ENCODE data around the gene EDARADD.
"Not testable (repeated sequence)": the region's sequence is repeated elsewhere in the genome, so short reads cannot be mapped to it uniquely, and the experiment has no call there.

Gene EDARADD

GRCh38 chr1:236450779-236451178 lies 56.7 kb downstream of the EDARADD start:
- no peak for DNase-seq

GRCh38 chr1:236451796-236452373 lies 57.8 kb downstream of the EDARADD start:
- DNase-seq: no peak

- no peak for DNase-seq
These were observed 61.2 kb downstream of the EDARADD start for GRCh38 chr1:236455243-236455642.

GRCh38 chr1:236457775-236458174 lies 63.7 kb downstream of the EDARADD start:
- no peak for DNase-seq

- DNase-seq: no peak
These were observed 64.9 kb downstream of the EDARADD start for GRCh38 chr1:236458996-236459395.

- no peak for DNase-seq
These were observed 66.0 kb downstream of the EDARADD start for GRCh38 chr1:236460103-236460502.

GRCh38 chr1:236464197-236464596 lies 70.1 kb downstream of the EDARADD start:
- not testable (repeated sequence) for DNase-seq

GRCh38 chr1:236465231-236465958 lies 71.3 kb downstream of the EDARADD start:
- no peak for DNase-seq

GRCh38 chr1:236465959-236466303 lies 71.8 kb downstream of the EDARADD start:
- DNase-seq: no peak

- DNase-seq: no peak
These were observed 73.2 kb downstream of the EDARADD start for GRCh38 chr1:236467327-236467641.

GRCh38 chr1:236468625-236469024 lies 74.5 kb downstream of the EDARADD start:
- DNase-seq: no peak

- no peak for DNase-seq
These were observed 75.4 kb downstream of the EDARADD start for GRCh38 chr1:236469466-236469865.

GRCh38 chr1:236471096-236471495 lies 77.0 kb downstream of the EDARADD start:
- DNase-seq: no peak

- no peak for DNase-seq
These were observed 77.6 kb downstream of the EDARADD start for GRCh38 chr1:236471653-236472052.

GRCh38 chr1:236472850-236473788 lies 79.0 kb downstream of the EDARADD start:
- no peak for DNase-seq

GRCh38 chr1:236476019-236476418 lies 81.9 kb downstream of the EDARADD start:
- DNase-seq: no peak

- DNase-seq: no peak
These were observed 86.8 kb downstream of the EDARADD start for GRCh38 chr1:236480758-236481436.

GRCh38 chr1:236484310-236484971 lies 90.4 kb downstream of the EDARADD start:
- no peak for DNase-seq

- no peak for DNase-seq
These were observed 92.4 kb downstream of the EDARADD start for GRCh38 chr1:236486356-236487002.

GRCh38 chr1:236489161-236489560 lies 95.1 kb downstream of the EDARADD start:
- not testable (repeated sequence) for DNase-seq

GRCh38 chr1:236489710-236490377 lies 95.8 kb downstream of the EDARADD start:
- DNase-seq: no peak
